Endothelial cell (in vitro differentiated cells): ENCODE measurements around the gene ZFYVE9. TPM values are rescaled to one million over a fixed set of nuclear protein-coding genes. Genes with fewer than 3 reads are reported as not detected.

Experiments used
- DNase-seq: peaks from one replicate; pipeline ENCODE4 v3.0.0; 2021; ENCODE audit warnings: low spot score
- H3K27ac Mint-ChIP-seq: one replicate; pipeline ENCODE4 v1.8.0; 2021; ENCODE audit warnings: mixed read lengths, inconsistent platforms; ENCODE audit not compliant: unreplicated experiment
- H3K27me3 Mint-ChIP-seq: one replicate; pipeline ENCODE4 v1.8.0; 2021; ENCODE audit warnings: mild to moderate bottlenecking, moderate library complexity, mixed read lengths, inconsistent platforms; ENCODE audit not compliant: unreplicated experiment
- H3K36me3 Mint-ChIP-seq: one replicate; pipeline ENCODE4 v1.8.0; 2021; ENCODE audit warnings: mild to moderate bottlenecking, low read depth, mixed read lengths, inconsistent platforms; ENCODE audit not compliant: unreplicated experiment
- H3K4me1 Mint-ChIP-seq: one replicate; pipeline ENCODE4 v1.8.0; 2021; ENCODE audit warnings: mild to moderate bottlenecking, mixed read lengths, inconsistent platforms; ENCODE audit not compliant: unreplicated experiment
- H3K4me3 Mint-ChIP-seq: one replicate; pipeline ENCODE4 v1.8.0; 2021; ENCODE audit warnings: mild to moderate bottlenecking, mixed read lengths, inconsistent platforms; ENCODE audit not compliant: unreplicated experiment
- H3K9me3 Mint-ChIP-seq: one replicate; pipeline ENCODE4 v1.8.0; 2021; ENCODE audit warnings: mixed read lengths, inconsistent platforms; ENCODE audit not compliant: unreplicated experiment
- CTCF ChIP-seq: fragments of 200-600 bp; sonication (generic); IDR thresholded peaks from one replicate; pipeline ENCODE4 v1.5.0; 2021; ENCODE audit warnings: antibody characterized with exemption; ENCODE audit not compliant: unreplicated experiment
- total RNA-seq: library from RNA; stranded (reverse); fragmentation: NEBNext Ultra II Directional; extraction: Animal tissue kit (Norgen Biotek cat#: 25700); gene quantifications from one replicate; pipeline ENCODE4 v1.2.1, GENCODE V29; 2021; ENCODE audit not compliant: unreplicated experiment

The ZFYVE9 gene
- total RNA-seq, 1 donor from 2014 or later: 19.5 TPM

- peaks cover 16% of the 10 kb centered on the region for H3K27me3 Mint-ChIP-seq
- H3K27ac Mint-ChIP-seq: no peak overlapping the region
- DNase-seq: no peak
- peaks cover 51% of the 10 kb centered on the region for H3K36me3 Mint-ChIP-seq
- no peaks in the 10 kb centered on the region for H3K9me3 Mint-ChIP-seq
- no peak for TF ChIP-seq CTCF
- no peak overlapping the region for H3K4me3 Mint-ChIP-seq
- peaks cover 29% of the 10 kb centered on the region for H3K4me1 Mint-ChIP-seq
Observed at GRCh38 chr1:52359676-52360594, 218.0 kb downstream of the ZFYVE9 start.

- Mint-ChIP-seq H3K4me1 (peaks cover 29% of the 10 kb centered on the region), H3K27ac (no peak overlapping the region), H3K4me3 (no peak overlapping the region), H3K36me3 (peaks cover 50% of the 10 kb centered on the region), H3K27me3 (peaks cover 19% of the 10 kb centered on the region), H3K9me3 (no peaks in the 10 kb centered on the region)
- no peak for DNase-seq
- no peak for TF ChIP-seq CTCF
Observed at GRCh38 chr1:52360595-52360968, 218.7 kb downstream of the ZFYVE9 start.

GRCh38 chr1:52364235-52364839 is 222.4 kb downstream of the ZFYVE9 start:
- peaks cover 20% of the 10 kb centered on the region for H3K27me3 Mint-ChIP-seq
- H3K27ac Mint-ChIP-seq: peak overlapping the region; percentile 42
- no peak for TF ChIP-seq CTCF
- no peaks in the 10 kb centered on the region for H3K9me3 Mint-ChIP-seq
- H3K4me3 Mint-ChIP-seq: peak overlapping the region; percentile 99
- no peak for DNase-seq
- H3K36me3 Mint-ChIP-seq: peaks cover 29% of the 10 kb centered on the region
- H3K4me1 Mint-ChIP-seq: peaks cover 25% of the 10 kb centered on the region

- no peaks in the 10 kb centered on the region for H3K9me3 Mint-ChIP-seq
- H3K36me3 Mint-ChIP-seq: peaks cover 24% of the 10 kb centered on the region
- H3K27ac Mint-ChIP-seq: peak overlapping the region; percentile 99
- no peak for TF ChIP-seq CTCF
- DNase-seq: no peak
- H3K4me1 Mint-ChIP-seq: peaks cover 25% of the 10 kb centered on the region
- H3K4me3 Mint-ChIP-seq: peak overlapping the region; percentile 99
- peaks cover 20% of the 10 kb centered on the region for H3K27me3 Mint-ChIP-seq
Observed at GRCh38 chr1:52365071-52365745, 223.3 kb downstream of the ZFYVE9 start.
